Activated CD8-positive, alpha-beta memory T cell treated with anti-CD3 and anti-CD28 coated beads, Interleukin-2, amount 10 ng/mL, durations not matched to agents 7 days and 5 days (primary cell): Measurements from ENCODE around the gene HNRNPM. TPM values are rescaled to one million over a fixed set of nuclear protein-coding genes. Genes with fewer than 3 reads are reported as not detected.
"Not testable (repeated sequence)": the region's sequence is repeated elsewhere in the genome, so short reads cannot be mapped to it uniquely, and the experiment has no call there.

Source experiments
- ATAC-seq: fragments of 150-1000 bp; cut with Tn5 transposase; one replicate; pipeline ENCODE4 v1.10.0; 2021; ENCODE audit warnings: moderate library complexity
- CTCF ChIA-PET: fragments of 350-600 bp; sonication (Branson Sonifier 250); formaldehyde crosslinking; loops from one replicate; lab custom pipeline; 2021; ENCODE audit warnings: antibody characterized with exemption; lab: Charles Lee
- DNase-seq: peaks from one replicate; pipeline ENCODE4 v3.0.0-alpha.2; 2020
- H3K27ac Mint-ChIP-seq: one replicate; pipeline ENCODE4 v1.8.0; 2021; ENCODE audit warnings: mild to moderate bottlenecking, mixed read lengths
- H3K27me3 Mint-ChIP-seq: one replicate; pipeline ENCODE4 v1.8.0; 2021; ENCODE audit warnings: mixed read lengths
- H3K36me3 Mint-ChIP-seq: one replicate; pipeline ENCODE4 v1.8.0; 2021; ENCODE audit warnings: mild to moderate bottlenecking, mixed read lengths
- H3K4me1 Mint-ChIP-seq: one replicate; pipeline ENCODE4 v1.8.0; 2021; ENCODE audit warnings: mixed read lengths
- H3K4me3 Mint-ChIP-seq: one replicate; pipeline ENCODE4 v1.8.0; 2021; ENCODE audit warnings: mild to moderate bottlenecking, moderate library complexity, mixed read lengths
- H3K9me3 Mint-ChIP-seq: one replicate; pipeline ENCODE4 v1.8.0; 2022; ENCODE audit warnings: low read depth, mixed read lengths
- total RNA-seq, 2 experiments: library from RNA; stranded (reverse); gene quantifications; one replicate each; pipeline ENCODE4 v1.2.3, GENCODE V29; 2021

HNRNPM gene
- total RNA-seq, 2 experiments from 2014 or later = 226 to 309 TPM

GRCh38 chr19:8513687-8514504 lies 69.1 kb downstream of the HNRNPM start, which contains the start of gene ZNF414:
Gene ZNF414, minus strand, starts transcription at chr19:8514167. Its CDS starts 121 bp downstream, at chr19:8514046.
- Mint-ChIP-seq H3K36me3 (peaks cover 7% of the 10 kb centered on the region), H3K27me3 (no peaks in the 10 kb centered on the region), H3K9me3 (no peaks in the 10 kb centered on the region), H3K27ac (peak within 1 kb of the TSS; percentile 98), H3K4me1 (peaks cover 58% of the 10 kb centered on the region), H3K4me3 (peak within 1 kb of the TSS; percentile 80)
- ATAC-seq (peak; percentile 85), DNase-seq (peak; percentile 97)
- CTCF ChIA-PET = interaction anchor here (0.7 to 9.9 kb wide), 18 partner anchors 9 to 247 kb away, joined by 3 to 136 read pairs (median 4); partner anchors contain the start of genes MARCHF2 and MYO1F

- not testable (repeated sequence) for H3K9me3 Mint-ChIP-seq, H3K27me3 Mint-ChIP-seq, DNase-seq, ATAC-seq, H3K36me3 Mint-ChIP-seq
- Mint-ChIP-seq H3K4me3 (peak overlapping the region; percentile 80), H3K27ac (peak overlapping the region; percentile 98), H3K4me1 (peaks cover 58% of the 10 kb centered on the region)
- CTCF ChIA-PET = interaction anchor here (0.6 to 9.9 kb wide), 15 partner anchors 9 to 179 kb away, joined by 3 to 136 read pairs (median 6); partner anchors contain the start of genes MARCHF2 and MYO1F
Observed at GRCh38 chr19:8514505-8515009, 69.8 kb downstream of the HNRNPM start.

GRCh38 chr19:8515317-8515716 lies 70.5 kb downstream of the HNRNPM start:
- H3K27ac Mint-ChIP-seq = peak overlapping the region; percentile 98
- H3K4me1 Mint-ChIP-seq = peaks cover 61% of the 10 kb centered on the region
- peak; percentile 79 for DNase-seq
- ATAC-seq = peak; percentile 7
- CTCF ChIA-PET = interaction anchor here (1.0 to 9.9 kb wide), 5 partner anchors 10 to 102 kb away, joined by 3 to 136 read pairs (median 7); partner anchors contain the start of genes MARCHF2 and MYO1F
- H3K4me3 Mint-ChIP-seq = peak overlapping the region; percentile 80
- H3K36me3 Mint-ChIP-seq = peaks cover 10% of the 10 kb centered on the region
- H3K9me3 Mint-ChIP-seq = no peaks in the 10 kb centered on the region
- H3K27me3 Mint-ChIP-seq = no peaks in the 10 kb centered on the region

GRCh38 chr19:8517551-8518442 lies 73.0 kb downstream of the HNRNPM start:
- ATAC-seq = peak; percentile 28
- peaks cover 52% of the 10 kb centered on the region for H3K4me1 Mint-ChIP-seq

GRCh38 chr19:8518536-8518935 lies 73.8 kb downstream of the HNRNPM start:
- CTCF ChIA-PET = interaction anchor here (1.2 to 9.9 kb wide), 3 partner anchors 14 to 60 kb away, joined by 3 to 136 read pairs (median 6); partner anchors contain the start of gene MYO1F
- Mint-ChIP-seq H3K36me3 (peaks cover 20% of the 10 kb centered on the region), H3K9me3 (no peaks in the 10 kb centered on the region), H3K4me1 (peaks cover 46% of the 10 kb centered on the region), H3K4me3 (no peak overlapping the region), H3K27me3 (no peaks in the 10 kb centered on the region), H3K27ac (peak overlapping the region; percentile 98)
- no peak for ATAC-seq
- DNase-seq = no peak

More at GRCh38 chr19:8517551-8518442, 73.0 kb downstream of the HNRNPM start:
- Mint-ChIP-seq H3K36me3 (peaks cover 19% of the 10 kb centered on the region), H3K27me3 (no peaks in the 10 kb centered on the region), H3K4me3 (peak overlapping the region; percentile 53), H3K9me3 (no peaks in the 10 kb centered on the region), H3K27ac (peak overlapping the region; percentile 98)
- CTCF ChIA-PET = interaction anchor here (1.1 to 9.9 kb wide), 4 partner anchors 12 to 60 kb away, joined by 6 to 136 read pairs (median 6); partner anchors contain the start of gene MYO1F
- DNase-seq = peak; percentile 86

GRCh38 chr19:8519388-8519787 lies 74.6 kb downstream of the HNRNPM start:
- CTCF ChIA-PET = interaction anchor here (0.9 to 9.9 kb wide), 4 partner anchors 15 to 59 kb away, joined by 3 to 136 read pairs (median 4); partner anchors contain the start of gene MYO1F
- no peaks in the 10 kb centered on the region for H3K9me3 Mint-ChIP-seq
- peaks cover 42% of the 10 kb centered on the region for H3K4me1 Mint-ChIP-seq
- peaks cover 20% of the 10 kb centered on the region for H3K36me3 Mint-ChIP-seq
- H3K4me3 Mint-ChIP-seq = no peak overlapping the region
- peak overlapping the region; percentile 49 for H3K27ac Mint-ChIP-seq
- no peak for DNase-seq
- ATAC-seq = no peak
- no peaks in the 10 kb centered on the region for H3K27me3 Mint-ChIP-seq

- H3K36me3 Mint-ChIP-seq = peaks cover 49% of the 10 kb centered on the region
- no peak for ATAC-seq
- H3K27me3 Mint-ChIP-seq = no peaks in the 10 kb centered on the region
- DNase-seq = no peak
- peaks cover 3% of the 10 kb centered on the region for H3K4me1 Mint-ChIP-seq
- no peak overlapping the region for H3K27ac Mint-ChIP-seq
- CTCF ChIA-PET = interaction anchor here (1.1 to 4.5 kb wide), 4 partner anchors 12 to 54 kb away, joined by 3 to 32 read pairs (median 3); partner anchors contain the start of genes MYO1F and ZNF414
- H3K4me3 Mint-ChIP-seq = no peak overlapping the region
- H3K9me3 Mint-ChIP-seq = no peaks in the 10 kb centered on the region
Observed at GRCh38 chr19:8525401-8525684, 80.6 kb downstream of the HNRNPM start.

GRCh38 chr19:8526345-8527091 lies 81.7 kb downstream of the HNRNPM start:
- H3K4me3 Mint-ChIP-seq = no peak overlapping the region
- peaks cover 3% of the 10 kb centered on the region for H3K4me1 Mint-ChIP-seq
- ATAC-seq (no peak), DNase-seq (no peak)
- H3K36me3 Mint-ChIP-seq = peaks cover 47% of the 10 kb centered on the region
- no peaks in the 10 kb centered on the region for H3K27me3 Mint-ChIP-seq
- no peak overlapping the region for H3K27ac Mint-ChIP-seq
- H3K9me3 Mint-ChIP-seq = no peaks in the 10 kb centered on the region
- CTCF ChIA-PET = interaction anchor here (4.5 kb wide), 1 partner anchor 52 kb away, joined by 32 read pairs; the partner anchor contains the start of gene MYO1F

GRCh38 chr19:8528500-8528899 lies 83.7 kb downstream of the HNRNPM start:
- no peak for ATAC-seq
- no peaks in the 10 kb centered on the region for H3K9me3 Mint-ChIP-seq
- no peaks in the 10 kb centered on the region for H3K27me3 Mint-ChIP-seq
- H3K27ac Mint-ChIP-seq = no peak overlapping the region
- H3K36me3 Mint-ChIP-seq = peaks cover 49% of the 10 kb centered on the region
- no peak overlapping the region for H3K4me3 Mint-ChIP-seq
- H3K4me1 Mint-ChIP-seq = peaks cover 3% of the 10 kb centered on the region
- DNase-seq = no peak
- CTCF ChIA-PET = interaction anchor here (1.2 kb wide), 1 partner anchor 50 kb away, joined by 3 read pairs; no protein-coding TSS in a partner anchor

- ATAC-seq (no peak), DNase-seq (no peak)
- peaks cover 51% of the 10 kb centered on the region for H3K36me3 Mint-ChIP-seq
- H3K27ac Mint-ChIP-seq = no peak overlapping the region
- H3K27me3 Mint-ChIP-seq = no peaks in the 10 kb centered on the region
- CTCF ChIA-PET = no interaction called here
- H3K4me3 Mint-ChIP-seq = no peak overlapping the region
- peaks cover 3% of the 10 kb centered on the region for H3K4me1 Mint-ChIP-seq
- no peaks in the 10 kb centered on the region for H3K9me3 Mint-ChIP-seq
Observed at GRCh38 chr19:8529369-8530006, 84.7 kb downstream of the HNRNPM start.

GRCh38 chr19:8530061-8530679 lies 85.4 kb downstream of the HNRNPM start:
- H3K27me3 Mint-ChIP-seq = no peaks in the 10 kb centered on the region
- ATAC-seq (no peak), DNase-seq (no peak)
- H3K4me3 Mint-ChIP-seq = no peak overlapping the region
- H3K27ac Mint-ChIP-seq = no peak overlapping the region
- CTCF ChIA-PET = interaction anchor here (1.0 to 1.3 kb wide), 2 partner anchors 17 to 50 kb away, joined by 4 read pairs; partner anchors contain the start of gene ZNF414
- peaks cover 3% of the 10 kb centered on the region for H3K4me1 Mint-ChIP-seq
- H3K9me3 Mint-ChIP-seq = no peaks in the 10 kb centered on the region
- H3K36me3 Mint-ChIP-seq = peaks cover 54% of the 10 kb centered on the region
